Myocyte (in vitro differentiated cells): Measurements from ENCODE around the gene BICD1. TPM values are rescaled to one million over a fixed set of nuclear protein-coding genes. Genes with fewer than 3 reads are reported as not detected.
A peak's percentile ranks its signal among the peaks of the same experiment; 100 is the strongest.
"Not testable (repeated sequence)": the region's sequence is repeated elsewhere in the genome, so short reads cannot be mapped to it uniquely, and the experiment has no call there.

ENCODE experiments used
- DNase-seq: peaks from one replicate; pipeline ENCODE4 v3.0.0-alpha.2; 2012; ENCODE audit warnings: low read depth
- total RNA-seq: library from RNA; depleted of rRNA; stranded (reverse); fragments of >200 nt; gene quantifications from 2 replicates; pipeline ENCODE4 v1.2.3, GENCODE V29; 2014

The BICD1 gene
- total RNA-seq, 1 donor from 2014 or later: 10.8 TPM

- DNase-seq: no peak
These were observed 167.1 kb downstream of the BICD1 start for GRCh38 chr12:32273712-32274111.

- no peak for DNase-seq
These were observed 168.0 kb downstream of the BICD1 start for GRCh38 chr12:32274665-32275064.

- not testable (repeated sequence) for DNase-seq
These were observed 168.9 kb downstream of the BICD1 start for GRCh38 chr12:32275520-32275919.

GRCh38 chr12:32277774-32278173, 171.1 kb downstream of the BICD1 start:
- DNase-seq: no peak

GRCh38 chr12:32281098-32281497, 174.5 kb downstream of the BICD1 start:
- DNase-seq: no peak

- no peak for DNase-seq
These were observed 177.9 kb downstream of the BICD1 start for GRCh38 chr12:32284561-32284960.

- DNase-seq: no peak
These were observed 178.4 kb downstream of the BICD1 start for GRCh38 chr12:32285021-32285420.

- DNase-seq: no peak
These were observed 178.8 kb downstream of the BICD1 start for GRCh38 chr12:32285489-32285888.

GRCh38 chr12:32290411-32290810, 183.8 kb downstream of the BICD1 start:
- DNase-seq: peak; percentile 65

- DNase-seq: no peak
These were observed 185.5 kb downstream of the BICD1 start for GRCh38 chr12:32292151-32292550.

- DNase-seq: no peak
These were observed 187.3 kb downstream of the BICD1 start for GRCh38 chr12:32293808-32294419.

- DNase-seq: no peak
These were observed 189.9 kb downstream of the BICD1 start for GRCh38 chr12:32296567-32296966.

GRCh38 chr12:32298917-32299316, 192.3 kb downstream of the BICD1 start:
- DNase-seq: no peak

- no peak for DNase-seq
These were observed 194.6 kb downstream of the BICD1 start for GRCh38 chr12:32301216-32301615.

GRCh38 chr12:32302218-32303173, 195.8 kb downstream of the BICD1 start:
- DNase-seq: peak; percentile 7

- no peak for DNase-seq
These were observed 196.5 kb downstream of the BICD1 start for GRCh38 chr12:32303174-32303549.

- DNase-seq: peak; percentile 62
These were observed 198.5 kb downstream of the BICD1 start for GRCh38 chr12:32305163-32305562.

GRCh38 chr12:32307326-32307725, 200.7 kb downstream of the BICD1 start:
- DNase-seq: no peak

- peak; percentile 64 for DNase-seq
These were observed 203.4 kb downstream of the BICD1 start for GRCh38 chr12:32309811-32310736.

GRCh38 chr12:32312049-32312670, 205.5 kb downstream of the BICD1 start:
- peak; percentile 62 for DNase-seq

GRCh38 chr12:32322354-32322753, 215.7 kb downstream of the BICD1 start:
- no peak for DNase-seq
